ENCODE data around the gene MATN4. TPM values are rescaled to one million over a fixed set of nuclear protein-coding genes. Genes with fewer than 3 reads are reported as not detected.

MATN4 gene
- total and polyA plus RNA-seq, 2 of the 13 experiments (the other 11 are each of a cell fraction or from before 2014, with no cell fraction given) = not detected

DNA sequence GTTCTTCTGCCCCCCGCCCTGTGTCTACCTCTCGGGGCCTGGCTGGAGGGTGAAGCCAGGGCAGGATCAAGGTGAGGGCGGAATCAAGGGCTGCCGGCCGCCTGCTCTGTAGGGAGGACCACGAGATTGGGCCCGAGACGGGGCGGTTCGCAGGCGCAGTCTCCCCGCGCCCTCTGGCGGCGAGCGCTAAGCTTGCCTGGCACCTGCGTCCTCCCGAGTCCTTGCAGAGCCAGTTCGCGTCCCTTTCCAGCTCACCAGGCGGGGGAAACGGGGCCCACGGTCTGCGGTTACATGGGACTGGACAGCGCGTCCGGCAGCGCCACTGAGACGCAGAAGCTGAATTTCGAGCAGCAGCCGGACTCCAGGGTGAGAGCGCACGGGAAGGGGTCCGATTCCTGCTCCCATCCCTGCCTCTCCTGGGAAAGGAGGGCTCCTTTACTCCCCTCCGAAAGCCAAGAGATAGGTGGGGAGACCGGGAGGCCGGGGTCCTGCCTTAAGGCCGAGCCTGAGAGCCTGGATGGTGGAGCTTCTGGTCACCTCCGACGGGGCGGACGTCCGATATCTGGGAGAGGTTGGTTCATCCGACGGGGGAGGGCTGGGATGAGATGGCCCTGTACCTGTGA is 3.6 kb upstream of the MATN4 start (continued):
- TF ChIP-seq, protein P1, sequence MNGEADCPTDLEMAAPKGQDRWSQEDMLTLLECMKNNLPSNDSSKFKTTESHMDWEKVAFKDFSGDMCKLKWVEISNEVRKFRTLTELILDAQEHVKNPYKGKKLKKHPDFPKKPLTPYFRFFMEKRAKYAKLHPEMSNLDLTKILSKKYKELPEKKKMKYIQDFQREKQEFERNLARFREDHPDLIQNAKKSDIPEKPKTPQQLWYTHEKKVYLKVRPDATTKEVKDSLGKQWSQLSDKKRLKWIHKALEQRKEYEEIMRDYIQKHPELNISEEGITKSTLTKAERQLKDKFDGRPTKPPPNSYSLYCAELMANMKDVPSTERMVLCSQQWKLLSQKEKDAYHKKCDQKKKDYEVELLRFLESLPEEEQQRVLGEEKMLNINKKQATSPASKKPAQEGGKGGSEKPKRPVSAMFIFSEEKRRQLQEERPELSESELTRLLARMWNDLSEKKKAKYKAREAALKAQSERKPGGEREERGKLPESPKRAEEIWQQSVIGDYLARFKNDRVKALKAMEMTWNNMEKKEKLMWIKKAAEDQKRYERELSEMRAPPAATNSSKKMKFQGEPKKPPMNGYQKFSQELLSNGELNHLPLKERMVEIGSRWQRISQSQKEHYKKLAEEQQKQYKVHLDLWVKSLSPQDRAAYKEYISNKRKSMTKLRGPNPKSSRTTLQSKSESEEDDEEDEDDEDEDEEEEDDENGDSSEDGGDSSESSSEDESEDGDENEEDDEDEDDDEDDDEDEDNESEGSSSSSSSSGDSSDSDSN (CRISPR knock-in tag; IDR thresholded peaks at IDR 0.05) = peak; percentile 32; the same call in 1 of the 2 replicates
- TF ChIP-seq MEIS2 (CRISPR knock-in tag; IDR thresholded peaks at IDR 0.05) (no peak), ZNF496 (CRISPR knock-in tag; IDR thresholded peaks at IDR 0.05; ENCODE audit: insufficient replicate concordance) (no peak), RARG (CRISPR knock-in tag; IDR thresholded peaks at IDR 0.05; ENCODE audit: low read depth) (no peak), GFI1 (CRISPR knock-in tag; IDR thresholded peaks at IDR 0.05; ENCODE audit: borderline replicate concordance) (no peak), ZFP62 (CRISPR knock-in tag; IDR thresholded peaks at IDR 0.05) (no peak), RFX1 (IDR thresholded peaks at IDR 0.05) (no peak; the same call in 1 of the 2 replicates), MAFK (conservative IDR thresholded peaks at IDR 0.05 in 1 of 2, IDR thresholded peaks at IDR 0.05 in 1 of 2; ENCODE audit: low read length in 2 of 2) (no peak), PBX2 (CRISPR knock-in tag; IDR thresholded peaks at IDR 0.05) (no peak), HOXD1 (CRISPR knock-in tag; IDR thresholded peaks at IDR 0.05) (0 out of 2 replicates have a peak, but pooled peaks have one; percentile 33), ARID3A (IDR thresholded peaks at IDR 0.05; ENCODE audit: low read depth, low read length) (no peak), NCOR1 (IDR thresholded peaks at IDR 0.05; ENCODE audit: borderline replicate concordance, low read length) (no peak), ZBTB4 (CRISPR knock-in tag; IDR thresholded peaks at IDR 0.05; ENCODE audit: borderline replicate concordance) (no peak), TBP (CRISPR knock-in tag; IDR thresholded peaks at IDR 0.05) (no peak), RXRA (CRISPR knock-in tag; IDR thresholded peaks at IDR 0.05) (peak; percentile 35; the same call in 1 of the 2 replicates), ZFP90 (CRISPR knock-in tag; IDR thresholded peaks at IDR 0.05; ENCODE audit: borderline replicate concordance) (no peak), MEIS1 (CRISPR knock-in tag; IDR thresholded peaks at IDR 0.05; ENCODE audit: borderline replicate concordance) (peak; percentile 49; the same call in 1 of the 2 replicates)
- TF ChIP-seq, protein P2, sequence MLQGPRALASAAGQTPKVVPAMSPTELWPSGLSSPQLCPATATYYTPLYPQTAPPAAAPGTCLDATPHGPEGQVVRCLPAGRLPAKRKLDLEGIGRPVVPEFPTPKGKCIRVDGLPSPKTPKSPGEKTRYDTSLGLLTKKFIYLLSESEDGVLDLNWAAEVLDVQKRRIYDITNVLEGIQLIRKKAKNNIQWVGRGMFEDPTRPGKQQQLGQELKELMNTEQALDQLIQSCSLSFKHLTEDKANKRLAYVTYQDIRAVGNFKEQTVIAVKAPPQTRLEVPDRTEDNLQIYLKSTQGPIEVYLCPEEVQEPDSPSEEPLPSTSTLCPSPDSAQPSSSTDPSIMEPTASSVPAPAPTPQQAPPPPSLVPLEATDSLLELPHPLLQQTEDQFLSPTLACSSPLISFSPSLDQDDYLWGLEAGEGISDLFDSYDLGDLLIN (CRISPR knock-in tag; IDR thresholded peaks at IDR 0.05; ENCODE audit: borderline replicate concordance) = no peak
- TF ChIP-seq, protein P3, sequence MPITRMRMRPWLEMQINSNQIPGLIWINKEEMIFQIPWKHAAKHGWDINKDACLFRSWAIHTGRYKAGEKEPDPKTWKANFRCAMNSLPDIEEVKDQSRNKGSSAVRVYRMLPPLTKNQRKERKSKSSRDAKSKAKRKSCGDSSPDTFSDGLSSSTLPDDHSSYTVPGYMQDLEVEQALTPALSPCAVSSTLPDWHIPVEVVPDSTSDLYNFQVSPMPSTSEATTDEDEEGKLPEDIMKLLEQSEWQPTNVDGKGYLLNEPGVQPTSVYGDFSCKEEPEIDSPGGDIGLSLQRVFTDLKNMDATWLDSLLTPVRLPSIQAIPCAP (CRISPR knock-in tag; IDR thresholded peaks at IDR 0.05; ENCODE audit: low read depth) = no peak
